DND-41 (cell line): Measurements from ENCODE around the gene STON2.

Source experiments
- ATAC-seq: fragments of 200-7000 bp; cut with Tn5 transposase; 3 replicates; pipeline ENCODE4 v1.9.1; 2021; ENCODE audit warnings: low read depth; ENCODE audit not compliant: insufficient read depth
- DNase-seq: peaks from one replicate; pipeline ENCODE4 v3.0.0-alpha.2; 2020
- H2AFZ ChIP-seq: 2 replicates; pipeline ENCODE4 v1.6.0; 2012; ENCODE audit warnings: low read depth, low read length
- H3K27ac ChIP-seq: 2 replicates; pipeline ENCODE4 v1.5.1; 2012; ENCODE audit warnings: low read length, inconsistent platforms
- H3K27me3 ChIP-seq: fragments of 200-600 bp; sonication (generic); 2 replicates; pipeline ENCODE4 v1.6.0; 2012; ENCODE audit warnings: low read length, mild to moderate bottlenecking, inconsistent platforms; ENCODE audit not compliant: insufficient read depth, poor library complexity
- H3K36me3 ChIP-seq: 2 replicates; pipeline ENCODE4 v1.5.1; 2012; ENCODE audit warnings: low read length, inconsistent platforms; ENCODE audit not compliant: insufficient read depth
- H3K4me1 ChIP-seq: 2 replicates; pipeline ENCODE4 v1.5.1; 2012; ENCODE audit warnings: mild to moderate bottlenecking, low read length; ENCODE audit not compliant: insufficient read depth
- H3K4me2 ChIP-seq: 2 replicates; pipeline ENCODE4 v1.6.0; 2012; ENCODE audit warnings: mild to moderate bottlenecking, moderate library complexity, low read length, inconsistent platforms; ENCODE audit not compliant: insufficient read depth
- H3K4me3 ChIP-seq, 2 experiments: fragments of 200-600 bp in 1 of 2; shearing (Covaris generic) in 1 of 2; 2 replicates each; pipeline ENCODE4 v1.5.1; 2012 to 2016; ENCODE audit warnings: inconsistent platforms in 2 of 2, low read length in 2 of 2, mild to moderate bottlenecking in 2 of 2, low read depth in 1 of 2, moderate library complexity in 1 of 2
- H3K79me2 ChIP-seq: 2 replicates; pipeline ENCODE4 v1.6.0; 2012; ENCODE audit warnings: low read length, inconsistent platforms; ENCODE audit not compliant: insufficient read depth
- H3K9ac ChIP-seq: 2 replicates; pipeline ENCODE4 v1.6.0; 2012; ENCODE audit warnings: low read depth, mild to moderate bottlenecking, inconsistent platforms, low read length, moderate library complexity
- H3K9me3 ChIP-seq: 2 replicates; pipeline ENCODE4 v1.5.1; 2012; ENCODE audit warnings: low read length, moderate library complexity, mild to moderate bottlenecking, inconsistent platforms; ENCODE audit not compliant: insufficient read depth, severe bottlenecking
- H4K20me1 ChIP-seq: 2 replicates; pipeline ENCODE4 v1.6.0; 2012; ENCODE audit warnings: low read length; ENCODE audit not compliant: insufficient read depth
- CTCF ChIP-seq: IDR thresholded peaks from 2 replicates; pipeline ENCODE4 v1.5.1; 2012; ENCODE audit warnings: borderline replicate concordance, low read length, moderate library complexity, mild to moderate bottlenecking; ENCODE audit not compliant: poor library complexity, severe bottlenecking; ENCODE audit errors: extremely low read depth
- EZH2 ChIP-seq: IDR thresholded peaks from 3 replicates; pipeline ENCODE4 v1.6.1; 2012; ENCODE audit warnings: borderline replicate concordance, low read depth, mild to moderate bottlenecking, moderate library complexity, low read length, inconsistent platforms; ENCODE audit not compliant: severe bottlenecking

Gene STON2

GRCh38 chr14:81429028-81429427 is 28.9 kb upstream of the STON2 start:
- Histone ChIP-seq H3K9ac (no peak overlapping the region), H2AFZ (no peak overlapping the region), H3K9me3 (no peaks in the 10 kb centered on the region), H3K4me1 (no peaks in the 10 kb centered on the region), H3K4me3 (no peak overlapping the region), H3K4me2 (no peak overlapping the region), H3K79me2 (no peaks in the 10 kb centered on the region), H3K36me3 (no peaks in the 10 kb centered on the region), H3K27ac (no peak overlapping the region), H4K20me1 (no peaks in the 10 kb centered on the region), H3K27me3 (no peaks in the 10 kb centered on the region)
- ATAC-seq (no peak), DNase-seq (no peak)
- TF ChIP-seq EZH2 (no peak), CTCF (no peak)

- H3K9ac ChIP-seq, result no peak overlapping the region
- H3K27me3 ChIP-seq, result no peaks in the 10 kb centered on the region
- H3K36me3 ChIP-seq, result no peaks in the 10 kb centered on the region
- no peak overlapping the region for H3K4me3 ChIP-seq
- H3K27ac ChIP-seq, result no peak overlapping the region
- no peaks in the 10 kb centered on the region for H3K4me1 ChIP-seq
- no peak for ATAC-seq
- H3K79me2 ChIP-seq, result no peaks in the 10 kb centered on the region
- H3K4me2 ChIP-seq, result no peak overlapping the region
- no peak for TF ChIP-seq EZH2
- no peak for TF ChIP-seq CTCF
- H2AFZ ChIP-seq, result no peak overlapping the region
- H4K20me1 ChIP-seq, result no peaks in the 10 kb centered on the region
- no peaks in the 10 kb centered on the region for H3K9me3 ChIP-seq
- DNase-seq, result no peak
Measured at GRCh38 chr14:81427348-81428058, 27.4 kb upstream of the STON2 start.

DNA sequence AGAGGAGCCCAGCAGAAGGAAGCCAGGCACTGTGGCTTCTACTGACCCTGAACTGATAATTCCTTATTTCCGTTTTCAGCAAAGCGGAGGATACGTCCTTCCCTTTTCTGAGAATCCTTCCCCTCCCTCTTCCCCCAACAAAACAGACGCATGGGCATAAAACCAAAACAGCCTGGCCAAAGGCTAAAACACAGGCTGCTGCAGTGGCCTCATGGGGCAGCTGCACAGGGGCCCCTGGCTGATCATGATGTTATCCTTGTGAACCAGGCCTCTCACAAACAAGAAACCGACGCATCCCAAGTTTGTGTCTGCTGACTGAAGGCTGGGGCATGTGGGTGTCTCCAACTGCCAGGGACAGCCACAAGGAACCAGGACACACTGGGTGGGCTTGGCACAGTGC is 23.4 kb upstream of the STON2 start:
- H3K4me1 ChIP-seq, result no peaks in the 10 kb centered on the region
- H3K79me2 ChIP-seq, result no peaks in the 10 kb centered on the region
- DNase-seq, result no peak
- no peaks in the 10 kb centered on the region for H3K9me3 ChIP-seq
- H4K20me1 ChIP-seq, result no peaks in the 10 kb centered on the region
- H3K27ac ChIP-seq, result no peak overlapping the region
- no peak overlapping the region for H3K9ac ChIP-seq
- no peak overlapping the region for H3K4me2 ChIP-seq
- no peak overlapping the region for H2AFZ ChIP-seq
- no peaks in the 10 kb centered on the region for H3K27me3 ChIP-seq
- no peak overlapping the region for H3K4me3 ChIP-seq
- no peaks in the 10 kb centered on the region for H3K36me3 ChIP-seq
- no peak for ATAC-seq
- no peak for TF ChIP-seq CTCF
- no peak for TF ChIP-seq EZH2
